GM19468 (cell line): ENCODE data around the gene SEMA5A.

Source experiments
- ATAC-seq: cut with Tn5 transposase; IDR thresholded peaks from one replicate; pipeline ENCODE4 v1.9.1; 2021; ENCODE audit warnings: mild to moderate bottlenecking, moderate library complexity, moderate number of reproducible peaks; ENCODE audit not compliant: unreplicated experiment; ENCODE audit errors: extremely low read depth

The SEMA5A gene, protein sequence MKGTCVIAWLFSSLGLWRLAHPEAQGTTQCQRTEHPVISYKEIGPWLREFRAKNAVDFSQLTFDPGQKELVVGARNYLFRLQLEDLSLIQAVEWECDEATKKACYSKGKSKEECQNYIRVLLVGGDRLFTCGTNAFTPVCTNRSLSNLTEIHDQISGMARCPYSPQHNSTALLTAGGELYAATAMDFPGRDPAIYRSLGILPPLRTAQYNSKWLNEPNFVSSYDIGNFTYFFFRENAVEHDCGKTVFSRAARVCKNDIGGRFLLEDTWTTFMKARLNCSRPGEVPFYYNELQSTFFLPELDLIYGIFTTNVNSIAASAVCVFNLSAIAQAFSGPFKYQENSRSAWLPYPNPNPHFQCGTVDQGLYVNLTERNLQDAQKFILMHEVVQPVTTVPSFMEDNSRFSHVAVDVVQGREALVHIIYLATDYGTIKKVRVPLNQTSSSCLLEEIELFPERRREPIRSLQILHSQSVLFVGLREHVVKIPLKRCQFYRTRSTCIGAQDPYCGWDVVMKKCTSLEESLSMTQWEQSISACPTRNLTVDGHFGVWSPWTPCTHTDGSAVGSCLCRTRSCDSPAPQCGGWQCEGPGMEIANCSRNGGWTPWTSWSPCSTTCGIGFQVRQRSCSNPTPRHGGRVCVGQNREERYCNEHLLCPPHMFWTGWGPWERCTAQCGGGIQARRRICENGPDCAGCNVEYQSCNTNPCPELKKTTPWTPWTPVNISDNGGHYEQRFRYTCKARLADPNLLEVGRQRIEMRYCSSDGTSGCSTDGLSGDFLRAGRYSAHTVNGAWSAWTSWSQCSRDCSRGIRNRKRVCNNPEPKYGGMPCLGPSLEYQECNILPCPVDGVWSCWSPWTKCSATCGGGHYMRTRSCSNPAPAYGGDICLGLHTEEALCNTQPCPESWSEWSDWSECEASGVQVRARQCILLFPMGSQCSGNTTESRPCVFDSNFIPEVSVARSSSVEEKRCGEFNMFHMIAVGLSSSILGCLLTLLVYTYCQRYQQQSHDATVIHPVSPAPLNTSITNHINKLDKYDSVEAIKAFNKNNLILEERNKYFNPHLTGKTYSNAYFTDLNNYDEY

GRCh38 chr5:9545992-9546851 is at the start of gene SEMA5A:
Gene SEMA5A (minus strand): TSS chr5:9546075. CDS start chr5:9379946, 166,129 bp downstream.
- ATAC-seq = no peak

- no peak for ATAC-seq
Observed at GRCh38 chr5:9594913-9595312, 49.0 kb upstream of the SEMA5A start.

DNA sequence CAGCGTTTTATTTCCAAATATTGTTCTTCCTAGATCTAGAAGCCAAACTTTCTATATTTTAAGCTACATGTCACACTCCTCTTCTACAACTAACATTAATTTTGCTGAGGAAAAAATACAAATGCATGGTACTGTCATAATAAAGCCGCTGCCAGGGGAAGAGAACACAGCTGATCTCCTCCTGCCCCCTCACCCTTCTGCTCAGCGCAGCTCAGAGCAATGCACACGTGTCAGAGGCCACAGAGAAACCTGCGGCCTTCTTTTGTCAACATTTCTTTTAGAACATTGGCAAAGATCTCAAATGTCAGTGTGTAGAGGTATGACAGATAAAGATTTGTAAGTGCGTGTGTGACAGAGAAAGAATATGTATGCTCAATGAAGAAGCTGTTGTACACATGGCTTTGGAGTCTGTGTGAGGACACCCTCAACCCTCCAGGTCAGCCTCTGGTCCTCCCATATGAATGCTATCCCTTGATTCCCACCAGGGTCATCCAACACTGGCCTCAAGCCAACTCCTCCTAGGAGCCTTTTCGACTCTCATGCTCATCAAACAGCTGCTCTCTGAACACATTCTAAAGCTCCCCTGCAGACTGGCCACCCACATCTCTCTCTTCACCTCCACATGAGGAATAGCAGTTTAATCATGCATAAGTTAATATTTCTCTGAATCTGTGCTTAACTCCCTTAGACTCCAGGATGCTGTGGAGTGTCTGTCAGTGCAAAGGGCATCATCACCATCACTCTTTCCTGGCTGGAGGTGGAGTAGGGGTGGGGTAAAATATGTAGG is 43.4 kb upstream of the SEMA5A start:
- no peak for ATAC-seq

GRCh38 chr5:9588254-9588653 is 42.4 kb upstream of the SEMA5A start:
- ATAC-seq = no peak

- ATAC-seq = no peak
Observed at GRCh38 chr5:9587135-9587534, 41.3 kb upstream of the SEMA5A start.

DNA sequence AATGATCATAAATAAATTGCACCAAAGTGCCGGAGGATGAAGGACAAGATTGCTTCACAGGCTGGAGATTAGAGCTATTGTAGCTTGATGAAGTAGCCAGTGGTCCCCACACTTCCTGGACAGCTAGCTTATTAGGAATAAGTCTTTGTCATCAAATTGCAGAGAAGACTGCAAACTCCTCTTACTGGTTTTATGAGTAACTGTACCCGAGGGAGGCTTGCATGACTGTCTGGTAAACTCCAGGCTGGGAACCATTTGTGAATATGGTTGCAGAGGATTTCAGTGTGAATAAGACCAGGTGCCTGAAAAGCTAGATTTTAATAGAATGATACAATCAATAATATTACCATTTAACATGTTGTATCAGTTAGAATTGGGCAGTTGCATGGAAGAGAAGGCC is 36.5 kb upstream of the SEMA5A start:
- no peak for ATAC-seq

- no peak for ATAC-seq
Observed at GRCh38 chr5:9573796-9574195, 27.9 kb upstream of the SEMA5A start.

- ATAC-seq = no peak
Observed at GRCh38 chr5:9572246-9572645, 26.4 kb upstream of the SEMA5A start.

- ATAC-seq = no peak
Observed at GRCh38 chr5:9570876-9571275, 25.0 kb upstream of the SEMA5A start.

DNA sequence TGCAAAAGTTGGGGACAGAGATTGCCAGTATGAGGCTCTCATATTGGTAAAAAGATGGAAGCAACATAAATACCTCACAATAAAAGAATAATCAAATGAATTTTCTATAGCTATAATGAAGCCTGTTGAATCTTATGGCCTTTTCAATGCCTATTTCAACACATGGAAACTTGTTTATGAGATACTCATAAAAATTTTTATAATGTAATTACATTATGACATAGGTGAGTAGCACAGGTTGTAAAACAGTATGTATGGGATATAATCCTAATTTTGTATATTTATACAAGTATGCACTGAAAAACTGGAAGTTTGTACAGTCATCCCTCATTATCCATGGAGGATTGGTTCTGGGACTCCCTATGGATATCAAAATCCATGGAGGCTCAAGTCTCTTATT is 21.2 kb upstream of the SEMA5A start:
- ATAC-seq = no peak

DNA sequence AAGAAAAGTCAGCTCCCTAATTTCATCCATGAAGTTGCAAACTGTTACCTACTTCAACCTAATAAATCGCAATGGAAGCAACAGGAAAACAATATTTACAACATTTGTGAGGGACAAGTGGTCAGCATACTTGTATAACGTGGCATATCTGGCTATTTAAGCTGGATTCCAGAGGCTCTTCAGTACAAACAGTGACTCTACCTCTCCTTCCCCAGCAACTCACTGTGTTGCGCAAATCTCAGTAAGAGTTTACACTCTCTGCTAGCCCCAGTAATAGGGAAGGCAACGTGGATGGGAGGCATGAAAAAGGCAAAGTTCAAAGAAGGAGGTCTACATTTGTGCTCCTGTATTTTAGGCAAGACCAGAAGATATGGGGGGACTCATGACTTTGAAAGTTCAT is 18.9 kb upstream of the SEMA5A start:
- no peak for ATAC-seq

DNA sequence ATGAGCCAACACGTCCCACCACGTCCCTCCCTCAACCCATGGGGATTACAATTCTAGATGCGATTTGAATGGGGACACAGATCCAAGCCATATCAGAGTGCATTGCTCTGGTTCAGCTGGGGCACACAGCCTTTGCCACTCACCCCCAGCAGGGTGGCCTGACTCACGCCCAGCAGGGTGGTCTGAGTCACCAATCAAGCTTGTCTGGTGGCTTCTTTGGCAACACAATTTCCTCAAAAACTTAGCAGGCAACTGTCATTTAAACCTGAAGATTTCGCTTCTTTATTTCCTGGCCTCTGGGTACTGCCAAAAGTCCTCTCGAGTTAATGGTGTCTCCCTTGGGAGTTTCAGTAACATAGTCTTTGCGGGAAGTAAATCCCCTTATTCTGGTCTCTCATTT is 16.3 kb upstream of the SEMA5A start:
- ATAC-seq = no peak

DNA sequence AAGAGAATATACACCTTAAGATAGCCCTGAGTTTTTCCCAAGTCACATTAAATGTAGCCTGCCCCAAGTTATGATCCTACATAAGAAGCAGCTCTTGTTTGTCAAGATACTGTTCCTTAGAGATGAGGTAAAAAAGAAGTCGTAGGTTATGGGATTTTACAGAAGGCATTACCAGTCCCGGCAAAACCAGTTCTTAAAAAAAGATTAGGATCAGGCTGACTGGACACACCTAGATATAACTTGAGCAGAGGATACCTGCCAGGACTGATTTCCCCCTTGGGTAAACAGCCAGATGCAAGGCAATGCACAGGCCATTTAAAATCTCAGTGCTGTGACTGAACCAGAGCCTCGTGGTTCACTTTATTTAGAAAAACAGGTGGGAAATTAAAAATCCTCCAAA is 14.1 kb upstream of the SEMA5A start:
- ATAC-seq = no peak

DNA sequence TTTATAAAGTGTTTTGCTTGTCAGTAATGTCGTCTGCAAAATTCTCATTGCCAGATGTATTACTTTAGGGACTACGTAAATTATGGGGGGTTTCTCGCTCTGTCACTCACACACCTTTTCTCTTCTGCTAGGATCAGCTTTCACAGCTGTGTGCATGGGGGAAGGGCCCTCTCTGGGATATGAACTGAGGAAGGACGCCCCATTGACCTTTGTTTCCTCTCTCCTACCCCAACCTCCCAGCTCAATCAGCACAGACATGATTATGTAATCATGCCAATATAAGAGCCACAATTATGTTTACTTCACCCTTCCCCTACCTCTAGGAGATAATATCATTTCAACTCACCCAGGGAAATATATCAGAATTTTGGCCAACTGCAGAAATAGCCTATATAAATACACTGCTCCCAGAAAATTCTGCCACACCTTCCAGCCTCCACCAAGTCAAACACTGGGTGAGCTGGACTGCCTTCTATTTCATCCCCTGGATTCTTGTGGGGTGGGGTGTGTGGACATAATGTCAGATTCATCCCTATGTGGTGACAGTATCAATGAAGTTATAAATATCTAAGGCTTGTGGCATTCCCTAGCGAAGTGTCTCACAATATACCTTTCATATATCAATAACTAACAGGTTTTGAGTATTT is 12.6 kb upstream of the SEMA5A start:
- ATAC-seq = no peak

GRCh38 chr5:9557696-9558095 is 11.8 kb upstream of the SEMA5A start:
- no peak for ATAC-seq

DNA sequence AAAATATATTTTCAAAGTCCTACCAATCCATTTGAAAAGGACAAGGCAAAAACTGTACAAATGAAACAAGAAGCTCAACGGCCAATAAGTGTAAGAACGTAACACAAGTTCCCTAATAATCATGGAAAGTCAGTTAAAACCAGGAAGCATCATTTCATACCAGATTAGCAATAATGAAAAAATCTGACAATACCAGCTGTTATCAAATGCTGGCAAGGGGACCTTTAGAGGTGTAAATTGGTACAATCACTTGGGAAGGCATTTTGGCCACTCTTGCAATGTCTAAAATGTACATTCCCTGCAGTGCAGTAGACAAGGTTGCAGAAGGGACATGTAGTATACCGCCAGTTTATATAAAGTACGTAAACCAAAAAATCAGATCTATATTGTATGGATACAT is 10.1 kb upstream of the SEMA5A start:
- ATAC-seq = no peak

DNA sequence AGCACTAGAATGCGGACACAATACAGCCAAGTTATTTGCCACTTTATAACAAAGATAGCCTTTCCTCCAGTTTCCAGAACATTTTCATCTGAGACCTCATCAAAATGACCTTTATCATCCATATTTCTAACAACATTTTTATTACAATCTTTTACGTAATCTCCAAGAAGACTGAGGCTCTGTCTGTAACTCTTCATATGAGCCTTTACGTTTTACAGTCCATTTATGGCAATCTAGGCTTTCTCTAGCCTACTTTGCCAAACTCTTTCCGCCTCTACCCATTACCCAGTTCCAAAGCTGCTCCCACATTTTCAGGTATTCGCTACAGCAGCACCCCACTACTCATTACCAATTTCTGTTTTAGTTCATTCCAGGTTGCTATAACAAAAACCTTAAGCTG is 8.2 kb upstream of the SEMA5A start:
- ATAC-seq = no peak

DNA sequence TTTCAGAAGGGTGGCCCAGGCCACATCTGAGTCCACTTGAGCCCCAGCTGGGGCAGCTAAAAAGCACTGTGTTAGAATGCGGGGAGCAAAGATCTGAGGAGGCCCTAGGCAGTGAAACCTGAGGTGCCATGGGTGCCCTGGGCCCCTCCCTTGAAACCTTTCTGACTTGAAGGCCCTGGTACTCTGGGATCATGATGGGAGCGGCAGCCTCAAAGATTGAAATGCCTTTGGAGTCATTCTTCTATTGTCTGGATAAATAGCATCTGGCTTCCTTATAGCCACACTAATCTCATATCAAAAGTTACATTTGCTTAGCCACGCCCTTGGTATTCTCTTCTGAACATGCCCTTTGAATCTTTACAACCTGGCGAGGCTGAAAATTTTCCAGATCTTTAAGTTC is 7.7 kb upstream of the SEMA5A start:
- no peak for ATAC-seq
